ENCODE data around the gene CES1. TPM values are rescaled to one million over a fixed set of nuclear protein-coding genes. Genes with fewer than 3 reads are reported as not detected.
"Not testable (repeated sequence)": the region's sequence is repeated elsewhere in the genome, so short reads cannot be mapped to it uniquely, and the experiment has no call there.

The CES1 gene
- total RNA-seq, 2 experiments from 2014 or later: not detected

DNA sequence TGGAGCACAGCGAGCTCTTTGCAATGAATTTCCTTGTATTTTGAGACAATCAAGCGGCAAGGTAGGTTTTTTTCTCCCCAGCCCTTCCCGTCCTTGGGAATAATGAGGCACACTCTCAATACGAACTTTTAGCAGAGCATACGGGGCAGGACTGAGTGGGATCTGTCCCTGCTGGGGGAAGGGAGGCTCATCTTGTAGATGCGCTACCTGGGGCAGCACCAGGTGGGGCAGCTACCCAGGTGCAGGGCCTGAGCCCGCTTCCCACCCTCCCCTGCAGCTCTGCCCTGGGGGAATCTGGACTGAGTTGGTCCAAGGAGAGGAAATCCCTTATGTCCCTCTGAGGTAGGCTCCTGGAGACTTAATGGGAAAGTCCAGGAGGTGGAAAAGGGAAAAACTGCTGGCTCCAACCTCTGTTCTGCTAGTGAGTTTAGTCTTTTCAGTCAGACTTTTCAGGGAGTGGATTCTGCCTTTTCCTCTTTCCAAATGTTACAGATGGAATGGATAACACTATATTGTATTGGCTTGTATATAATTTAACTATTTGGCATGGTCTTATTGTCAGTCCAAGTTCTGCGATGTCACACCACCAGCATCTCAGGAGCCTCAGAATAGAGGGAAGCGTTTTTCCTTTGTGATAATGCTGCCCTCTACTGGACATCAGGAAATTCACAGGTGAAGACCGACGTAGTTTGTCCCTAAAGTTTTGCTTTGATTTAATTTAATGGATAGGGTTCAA, 9.6 kb upstream of the CES1 start:
- ChIA-PET POLR2A (no interaction called here), CTCF (interaction anchor here (0.7 to 5.4 kb wide), 8 partner anchors 16 to 475 kb away, joined by 3 to 39 read pairs (median 5); no protein-coding TSS in a partner anchor)
- Mint-ChIP-seq H3K9me3 (no peaks in the 10 kb centered on the region), H3K4me3 (no peak overlapping the region), H3K36me3 (ENCODE audit: low read depth) (no peaks in the 10 kb centered on the region), H3K27ac (no peak overlapping the region), H3K27me3 (peaks cover 15% of the 10 kb centered on the region), H3K4me1 (ENCODE audit: low read depth) (no peaks in the 10 kb centered on the region)
- DNase-seq (peak; percentile 25), ATAC-seq (peak; percentile 45)
- intact Hi-C loops (cut with micrococcal nuclease): loop anchor here (1.0 to 5.0 kb wide), 2 partner anchors 130 to 375 kb away; no protein-coding TSS in a partner anchor
- TF ChIP-seq, protein P1, sequence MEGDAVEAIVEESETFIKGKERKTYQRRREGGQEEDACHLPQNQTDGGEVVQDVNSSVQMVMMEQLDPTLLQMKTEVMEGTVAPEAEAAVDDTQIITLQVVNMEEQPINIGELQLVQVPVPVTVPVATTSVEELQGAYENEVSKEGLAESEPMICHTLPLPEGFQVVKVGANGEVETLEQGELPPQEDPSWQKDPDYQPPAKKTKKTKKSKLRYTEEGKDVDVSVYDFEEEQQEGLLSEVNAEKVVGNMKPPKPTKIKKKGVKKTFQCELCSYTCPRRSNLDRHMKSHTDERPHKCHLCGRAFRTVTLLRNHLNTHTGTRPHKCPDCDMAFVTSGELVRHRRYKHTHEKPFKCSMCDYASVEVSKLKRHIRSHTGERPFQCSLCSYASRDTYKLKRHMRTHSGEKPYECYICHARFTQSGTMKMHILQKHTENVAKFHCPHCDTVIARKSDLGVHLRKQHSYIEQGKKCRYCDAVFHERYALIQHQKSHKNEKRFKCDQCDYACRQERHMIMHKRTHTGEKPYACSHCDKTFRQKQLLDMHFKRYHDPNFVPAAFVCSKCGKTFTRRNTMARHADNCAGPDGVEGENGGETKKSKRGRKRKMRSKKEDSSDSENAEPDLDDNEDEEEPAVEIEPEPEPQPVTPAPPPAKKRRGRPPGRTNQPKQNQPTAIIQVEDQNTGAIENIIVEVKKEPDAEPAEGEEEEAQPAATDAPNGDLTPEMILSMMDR (IDR thresholded peaks at IDR 0.05): peak; percentile 80

DNA sequence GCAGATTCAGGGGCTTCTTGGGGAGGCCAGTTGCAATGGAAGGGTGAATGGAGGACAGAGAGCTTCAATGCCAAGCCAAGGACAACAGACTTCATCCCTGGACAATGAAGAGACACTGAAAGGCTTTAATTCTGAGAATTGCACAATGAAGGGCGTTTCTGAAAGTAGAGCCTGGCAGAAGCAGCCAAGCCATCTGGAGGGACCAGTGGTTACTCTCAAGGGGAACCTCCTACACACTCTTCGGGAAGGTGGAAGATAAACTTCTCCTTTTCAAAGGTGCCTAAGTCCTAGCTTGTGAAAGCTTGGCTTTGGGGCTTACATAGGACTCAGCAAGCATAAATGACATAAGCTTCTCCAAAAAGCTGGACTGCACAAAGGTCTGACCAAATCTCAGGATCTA, 6.2 kb upstream of the CES1 start:
- H3K27ac Mint-ChIP-seq: no peak overlapping the region
- no peak for ATAC-seq
- no peak overlapping the region for H3K4me3 Mint-ChIP-seq
- ChIA-PET POLR2A (no interaction called here), CTCF (interaction anchor here (1.0 to 5.4 kb wide), 3 partner anchors 10 to 374 kb away, joined by 3 to 39 read pairs (median 8); no protein-coding TSS in a partner anchor)
- H3K27me3 Mint-ChIP-seq: peaks cover 10% of the 10 kb centered on the region
- H3K36me3 Mint-ChIP-seq (ENCODE audit: low read depth): no peaks in the 10 kb centered on the region
- intact Hi-C loops (cut with micrococcal nuclease): no loop called here
- TF ChIP-seq, protein P1 (IDR thresholded peaks at IDR 0.05): no peak
- H3K9me3 Mint-ChIP-seq: no peaks in the 10 kb centered on the region
- H3K4me1 Mint-ChIP-seq (ENCODE audit: low read depth): no peaks in the 10 kb centered on the region
- DNase-seq: no peak

DNA sequence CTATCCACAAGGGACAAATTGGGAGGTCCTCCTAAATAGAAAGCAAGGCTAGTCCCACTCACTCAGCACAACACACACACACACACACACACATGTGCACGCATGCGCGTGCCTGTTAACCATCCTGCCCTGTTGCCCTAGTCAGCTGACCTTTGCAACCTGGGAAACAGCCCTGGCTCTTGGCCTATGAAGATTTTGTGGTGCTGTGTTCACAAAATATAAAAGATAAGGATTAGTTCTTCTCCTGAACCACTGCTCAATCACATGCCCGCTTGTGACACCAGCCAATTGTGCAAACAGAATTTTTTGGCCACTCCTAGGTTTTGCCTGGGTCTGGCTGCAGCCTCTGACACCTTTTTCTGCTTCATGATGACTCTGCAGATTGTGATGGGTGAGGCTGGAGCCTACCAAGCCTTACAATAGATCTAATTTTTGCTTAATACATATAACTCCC, 3.3 kb upstream of the CES1 start:
- intact Hi-C loops (cut with micrococcal nuclease): no loop called here
- ChIA-PET POLR2A (no interaction called here), CTCF (no interaction called here)
- no peaks in the 10 kb centered on the region for H3K4me1 Mint-ChIP-seq (ENCODE audit: low read depth)
- ATAC-seq (no peak), DNase-seq (no peak)
- H3K9me3 Mint-ChIP-seq: no peaks in the 10 kb centered on the region
- H3K27ac Mint-ChIP-seq: no peak overlapping the region
- H3K27me3 Mint-ChIP-seq: peaks cover 1% of the 10 kb centered on the region
- H3K36me3 Mint-ChIP-seq (ENCODE audit: low read depth): no peaks in the 10 kb centered on the region
- TF ChIP-seq, protein P1 (IDR thresholded peaks at IDR 0.05): no peak
- no peak overlapping the region for H3K4me3 Mint-ChIP-seq

DNA sequence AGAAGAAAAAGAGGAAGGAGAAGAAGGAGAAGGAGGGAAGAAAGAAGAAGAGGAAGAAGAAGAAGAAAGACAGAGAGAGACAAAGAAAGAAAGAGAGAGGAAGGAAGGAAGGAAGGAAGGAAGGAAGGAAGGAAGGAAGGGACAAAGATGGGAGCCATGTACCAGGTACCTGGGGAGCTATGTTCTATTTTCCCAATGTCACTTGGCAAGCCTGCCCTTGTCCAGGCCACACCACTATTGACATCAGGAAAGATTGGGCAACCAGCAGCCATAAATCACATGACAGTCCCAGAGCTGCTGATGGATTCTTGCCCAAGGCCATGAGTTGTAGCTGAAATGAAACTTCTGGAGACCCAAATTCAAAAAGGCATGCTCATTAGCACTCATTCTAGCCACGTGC, 2.7 kb upstream of the CES1 start:
- ATAC-seq: no peak
- POLR2A ChIA-PET: no interaction called here

DNA sequence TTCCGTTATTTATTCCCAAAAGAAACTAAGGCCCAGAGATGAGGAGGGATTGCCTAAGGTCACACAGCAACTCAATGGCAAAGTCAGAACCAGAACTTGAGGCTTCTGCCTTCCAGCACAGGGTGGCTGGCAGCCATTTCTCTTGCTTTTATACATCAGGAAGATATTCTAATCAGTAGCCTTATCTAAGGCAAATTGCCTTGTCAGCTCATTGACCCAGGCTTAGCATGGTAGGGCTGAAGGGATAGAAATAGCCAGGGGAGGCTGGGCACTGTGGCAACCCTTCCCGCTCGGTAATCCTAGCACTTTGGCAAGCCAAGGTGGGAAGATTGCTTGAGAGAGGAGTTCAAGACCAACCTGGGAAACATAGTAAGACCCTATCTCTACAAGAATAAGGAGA, 2.3 kb upstream of the CES1 start:
- H3K27ac Mint-ChIP-seq; H3K4me1 Mint-ChIP-seq (ENCODE audit: low read depth); ATAC-seq; DNase-seq; intact Hi-C loops (cut with micrococcal nuclease); POLR2A ChIA-PET; CTCF ChIA-PET; H3K36me3 Mint-ChIP-seq (ENCODE audit: low read depth); H3K27me3 Mint-ChIP-seq; H3K4me3 Mint-ChIP-seq; H3K9me3 Mint-ChIP-seq: not testable (repeated sequence)

More for the DNA sequence above, 2.7 kb upstream of the CES1 start:
- intact Hi-C loops (cut with micrococcal nuclease): no loop called here
- no peaks in the 10 kb centered on the region for H3K4me1 Mint-ChIP-seq (ENCODE audit: low read depth)
- H3K27me3 Mint-ChIP-seq: peaks cover 4% of the 10 kb centered on the region
- no peak overlapping the region for H3K27ac Mint-ChIP-seq
- no peaks in the 10 kb centered on the region for H3K36me3 Mint-ChIP-seq (ENCODE audit: low read depth)
- H3K9me3 Mint-ChIP-seq: no peaks in the 10 kb centered on the region
- TF ChIP-seq, protein P1 (IDR thresholded peaks at IDR 0.05): no peak
- DNase-seq: no peak
- CTCF ChIA-PET: no interaction called here
- H3K4me3 Mint-ChIP-seq: no peak overlapping the region
